Inferior parietal cortex (tissue), 1 donor: Measurements from ENCODE around the gene LRRC8A.
"Not testable (repeated sequence)": the region's sequence is repeated elsewhere in the genome, so short reads cannot be mapped to it uniquely, and the experiment has no call there.

Experiments
- DNase-seq: peaks from one replicate; pipeline ENCODE4 v3.0.0-alpha.2; 2016; ENCODE audit errors: extremely low spot score

LRRC8A gene

DNA sequence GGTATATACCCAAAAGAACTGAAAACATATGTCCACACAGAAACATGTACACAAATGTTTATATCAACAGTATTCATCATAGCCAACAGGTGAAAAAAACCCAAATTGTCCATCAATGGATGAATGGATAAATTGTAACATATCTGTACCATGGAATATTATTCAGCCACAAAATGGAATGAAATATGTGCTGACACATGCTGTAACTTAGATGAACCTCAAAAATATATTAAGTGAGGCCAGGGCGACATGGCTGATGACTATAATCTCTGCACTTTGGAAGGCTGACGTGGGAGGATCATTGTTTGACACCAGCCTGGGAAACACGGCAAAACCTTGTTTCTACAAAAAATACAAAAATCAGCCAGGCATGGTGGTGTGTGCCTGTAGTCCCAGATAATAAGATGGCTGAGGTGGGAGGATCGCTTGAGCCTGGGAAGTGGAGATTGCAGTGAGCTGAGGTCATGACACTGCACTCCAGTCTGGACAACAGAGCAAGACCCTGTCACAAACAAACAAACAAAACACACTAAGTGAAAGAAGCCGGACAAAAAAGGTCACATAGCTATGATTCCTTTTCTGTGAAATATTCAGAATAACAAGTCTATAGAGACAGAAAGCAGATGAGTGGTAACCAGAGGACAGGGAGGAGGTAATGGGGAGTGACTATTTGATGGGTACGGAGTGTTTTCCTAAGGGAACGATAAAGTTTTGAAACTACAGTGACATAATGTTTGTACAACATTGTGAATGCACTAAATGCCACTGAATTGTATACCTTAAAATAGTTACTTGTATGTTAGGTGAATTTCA is 11.6 kb upstream of the LRRC8A start:
- DNase-seq: no peak

DNA sequence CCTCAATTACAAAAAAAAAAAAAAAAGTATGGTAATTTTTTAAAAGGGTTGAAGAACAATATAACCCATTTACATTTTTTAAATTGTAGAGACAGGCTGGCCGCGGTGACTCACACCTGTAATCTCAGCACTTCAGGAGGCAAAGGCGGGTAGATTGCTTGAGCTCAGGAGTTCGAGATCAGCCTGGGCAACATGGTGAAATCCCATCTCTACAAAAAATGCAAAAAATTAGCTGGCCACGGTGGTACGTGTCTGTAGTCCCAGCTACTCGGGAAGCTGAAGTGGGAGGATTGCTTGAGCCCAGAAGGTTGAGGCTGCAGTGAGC is 11.0 kb upstream of the LRRC8A start:
- not testable (repeated sequence) for DNase-seq

DNA sequence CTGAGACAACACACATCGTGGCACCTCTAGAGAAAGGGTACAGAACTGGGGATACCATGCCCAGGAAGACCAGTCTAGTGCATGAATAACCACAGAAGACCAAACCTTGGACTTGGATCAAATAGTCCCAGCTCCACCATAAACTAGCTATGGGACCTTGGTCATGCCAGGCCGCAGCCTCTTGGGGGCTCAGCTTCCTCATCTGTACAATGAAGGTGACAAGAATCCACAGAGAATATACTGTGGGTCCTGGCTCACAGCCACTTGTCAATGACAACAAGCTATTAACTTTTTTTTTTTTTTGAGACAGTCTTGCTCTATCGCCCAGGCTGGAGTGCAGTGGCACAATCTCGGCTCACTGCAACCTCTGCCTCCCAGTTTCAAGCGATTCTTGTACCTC is 4.1 kb upstream of the LRRC8A start:
- no peak for DNase-seq

DNA sequence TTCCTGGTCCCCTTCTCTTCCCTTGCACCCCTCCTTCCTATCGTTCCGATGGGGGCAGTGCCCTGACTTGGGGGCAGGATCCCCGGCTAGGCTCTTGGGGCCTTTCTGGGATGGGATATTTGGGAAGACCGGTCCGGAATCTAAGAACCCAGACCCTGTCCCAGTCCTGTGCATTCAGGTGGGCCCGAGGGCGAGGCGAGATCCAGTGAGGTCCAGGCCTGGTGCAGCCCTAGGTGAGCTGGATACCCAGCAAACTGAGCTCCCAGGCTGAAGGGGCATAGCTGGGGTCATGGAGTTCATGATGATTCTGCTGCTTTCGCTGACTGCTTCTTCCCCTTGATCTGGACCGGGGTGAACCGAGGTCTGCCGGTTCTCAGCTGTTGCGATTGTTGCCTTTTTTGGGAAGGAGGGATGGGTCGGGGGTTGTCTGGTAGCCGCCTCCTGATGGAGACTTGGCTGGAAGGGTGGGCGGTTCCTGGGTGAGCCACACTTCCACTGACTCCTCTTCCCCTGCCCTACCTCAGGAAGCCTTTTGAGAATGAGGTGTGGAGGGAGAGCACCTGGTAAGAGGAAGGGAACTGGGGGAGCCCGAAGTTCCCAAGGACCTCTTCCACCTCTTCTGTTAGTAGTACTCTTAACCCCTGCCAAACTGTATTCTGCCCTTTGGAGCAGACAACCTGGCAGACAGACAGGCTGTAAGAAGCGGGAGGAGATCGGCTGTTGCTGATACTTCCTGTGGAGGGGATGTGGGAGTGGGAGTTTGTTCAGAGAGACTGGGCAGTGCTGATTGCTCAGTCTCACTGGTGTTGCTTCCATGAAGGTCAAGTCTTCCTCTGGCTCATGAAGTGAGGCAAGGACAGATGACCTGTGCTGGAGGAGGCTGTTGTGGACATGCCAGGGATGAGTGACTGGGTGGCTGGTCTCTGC is 1.0 kb downstream of the LRRC8A start:
- DNase-seq: no peak

DNA sequence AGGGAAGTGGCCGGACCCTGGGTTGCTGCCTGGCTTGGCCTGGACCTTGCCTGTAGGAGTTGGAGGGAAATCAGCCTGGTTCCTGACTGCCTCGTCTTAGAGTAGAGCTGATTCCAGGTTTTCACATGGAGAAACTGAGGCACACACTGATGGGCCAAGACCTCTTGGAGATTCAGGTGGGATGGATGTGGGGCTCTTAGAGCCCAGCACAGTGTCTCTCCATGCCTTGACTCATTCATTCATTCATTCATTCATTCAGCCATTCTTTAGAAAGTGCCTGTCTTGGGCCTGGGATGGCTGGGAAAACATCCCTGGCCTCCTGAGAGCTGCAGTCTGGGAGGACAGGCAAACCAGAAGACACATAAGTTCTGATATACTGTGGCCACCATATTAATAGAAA is 2.2 kb downstream of the LRRC8A start:
- DNase-seq: no peak

DNA sequence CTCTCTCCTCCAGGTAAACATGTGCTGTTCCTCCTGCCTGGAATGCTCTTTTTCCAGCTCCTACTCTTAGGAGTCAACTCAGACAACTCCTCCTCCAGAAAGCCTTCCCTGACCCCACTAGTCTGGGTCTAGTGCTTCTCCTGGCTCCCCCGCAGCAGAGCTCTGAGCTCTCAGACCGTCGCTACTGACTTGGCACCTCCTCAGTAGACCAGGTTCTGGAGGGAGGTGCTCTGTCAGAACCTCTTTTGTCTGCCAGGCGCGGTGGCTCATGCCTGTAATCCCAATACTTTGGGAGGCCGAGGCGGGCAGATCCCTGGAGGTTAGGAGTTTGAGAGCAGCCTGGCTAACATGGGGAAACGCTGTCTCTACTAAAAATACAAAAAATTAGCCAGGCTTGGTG is 3.4 kb downstream of the LRRC8A start:
- DNase-seq: no peak

DNA sequence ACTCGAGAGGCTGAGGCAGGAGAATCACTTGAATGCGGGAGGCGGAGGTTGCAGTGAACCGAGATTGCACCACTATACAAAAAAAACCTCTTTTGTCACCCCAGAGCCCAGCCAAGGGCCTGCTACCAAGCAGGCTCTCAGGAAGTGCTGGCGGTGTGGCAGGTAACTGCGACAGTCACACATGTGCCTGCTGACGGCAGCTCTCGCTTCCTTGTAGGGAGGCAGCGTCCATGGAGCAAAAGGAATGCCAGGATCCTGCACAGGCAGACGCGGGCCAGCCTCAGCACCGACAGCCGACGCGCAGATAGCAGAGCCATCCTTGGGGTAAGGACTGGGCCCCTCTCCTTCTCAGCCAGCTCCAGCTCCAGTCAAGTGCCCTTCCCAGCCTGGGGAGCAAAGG is 3.9 kb downstream of the LRRC8A start:
- DNase-seq: no peak

DNA sequence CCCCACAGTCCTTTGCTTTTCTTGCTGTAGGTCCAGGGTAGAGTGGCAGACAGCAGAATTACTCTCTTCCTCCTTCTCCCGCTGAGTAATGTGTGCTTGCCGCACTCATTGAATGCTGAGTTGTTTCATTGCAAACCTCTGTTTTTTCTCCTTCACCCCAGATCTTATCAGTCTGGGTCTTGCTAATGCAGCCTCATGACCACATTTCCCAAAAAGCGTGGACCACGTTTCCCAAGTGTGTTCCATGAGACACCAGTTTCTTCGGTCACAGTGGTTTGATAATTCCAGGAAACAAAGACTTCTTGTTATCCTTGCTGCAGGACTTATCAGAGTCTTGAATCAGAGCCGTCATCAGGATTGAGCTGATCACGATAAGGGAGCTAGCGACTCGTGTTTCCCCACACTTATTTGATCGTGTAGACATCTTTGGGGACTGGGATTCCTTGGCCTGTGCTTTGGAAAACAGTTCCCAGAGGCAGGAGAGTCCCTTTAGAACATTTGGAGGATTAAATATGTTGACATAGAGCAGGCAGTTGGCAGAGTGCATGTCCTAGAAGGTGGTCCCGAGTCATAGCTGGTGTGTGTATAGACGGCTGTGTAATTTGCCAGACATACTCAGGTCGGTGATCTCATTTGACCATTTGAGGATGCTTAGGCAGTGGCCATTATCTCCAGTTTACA is 4.4 kb downstream of the LRRC8A start:
- no peak for DNase-seq

DNA sequence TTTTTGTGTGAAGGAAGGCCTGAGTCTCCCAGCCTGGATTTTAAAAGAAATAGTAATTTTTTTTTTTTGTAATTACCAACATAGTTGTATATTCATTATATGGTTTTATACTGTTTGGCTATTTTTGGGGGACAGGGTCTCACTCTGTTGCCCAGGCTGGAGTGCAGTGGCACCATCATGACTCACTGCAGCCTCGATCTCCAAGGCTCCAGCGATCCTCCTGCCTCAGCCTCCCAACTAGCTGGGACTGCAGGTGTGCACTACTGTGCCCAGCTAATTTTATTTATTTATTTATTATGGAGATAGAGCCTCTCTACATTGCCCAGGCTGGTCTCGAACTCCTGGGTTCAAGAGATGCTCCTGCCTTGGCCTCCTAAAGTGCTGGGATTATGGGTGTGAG is 5.1 kb downstream of the LRRC8A start:
- no peak for DNase-seq

DNA sequence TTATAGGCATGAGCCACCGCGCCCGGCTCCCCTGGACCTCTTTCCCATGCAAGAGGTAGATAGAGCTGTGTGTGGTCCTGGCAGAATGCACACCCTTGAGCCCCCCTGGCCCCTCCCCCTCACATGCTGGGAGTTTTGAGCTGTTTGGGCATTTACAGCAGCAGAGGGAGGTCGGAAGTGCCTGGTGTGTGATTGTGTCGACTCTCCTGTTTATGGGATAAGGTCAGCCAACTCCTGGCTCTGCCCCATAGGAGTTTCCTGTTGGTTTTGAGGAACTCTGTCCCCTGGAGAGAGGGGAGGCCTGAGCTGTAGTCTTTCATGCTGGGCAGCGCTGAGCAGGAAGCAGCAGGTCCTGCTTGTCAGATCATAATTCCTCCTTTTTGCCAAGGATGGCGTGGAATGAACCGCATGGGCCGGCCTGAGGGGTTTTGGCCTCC is 6.0 kb downstream of the LRRC8A start:
- DNase-seq: no peak

DNA sequence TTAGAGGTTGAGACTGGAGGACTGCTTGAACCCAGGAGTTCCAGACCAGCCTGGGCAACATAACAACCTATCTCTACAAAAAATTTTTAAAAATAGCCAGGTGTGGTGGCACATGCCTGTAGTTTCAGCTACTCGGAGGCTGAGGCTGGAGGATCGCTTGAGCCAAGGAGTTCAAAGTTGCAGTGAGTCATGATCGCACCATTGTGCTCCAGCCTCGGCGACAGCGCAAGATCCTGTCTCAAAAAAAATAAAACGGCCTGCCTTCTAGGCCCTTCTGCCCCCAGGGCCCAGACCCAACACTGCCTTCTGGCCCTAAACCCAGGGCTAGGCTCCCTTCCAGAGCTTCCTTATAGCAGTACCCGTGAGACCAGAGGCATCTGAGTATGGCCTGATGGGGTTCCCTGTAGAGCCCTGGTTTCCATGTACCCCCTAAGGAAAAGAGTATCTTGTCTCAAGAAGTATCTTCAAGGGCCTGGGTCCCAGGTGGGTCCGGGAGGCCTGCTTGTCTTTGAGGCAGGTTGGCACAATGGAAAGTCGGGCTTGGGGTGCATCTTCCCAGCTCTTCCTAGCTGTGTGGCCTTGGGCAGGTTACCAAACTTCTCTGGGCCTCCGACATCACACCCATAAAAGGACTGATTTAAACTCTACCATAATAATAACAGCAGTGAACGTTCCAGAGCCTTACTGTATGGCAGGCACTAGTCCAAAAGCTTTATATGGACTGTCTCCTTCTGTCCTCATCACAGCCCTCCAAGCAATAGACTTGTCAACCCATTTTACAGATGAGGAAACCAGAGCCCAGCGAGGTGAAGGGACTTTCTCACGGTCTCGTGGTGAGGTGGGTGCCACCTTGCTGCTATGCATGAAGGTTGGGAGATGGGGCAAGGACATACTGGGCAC is 9.6 kb downstream of the LRRC8A start:
- DNase-seq: no peak

DNA sequence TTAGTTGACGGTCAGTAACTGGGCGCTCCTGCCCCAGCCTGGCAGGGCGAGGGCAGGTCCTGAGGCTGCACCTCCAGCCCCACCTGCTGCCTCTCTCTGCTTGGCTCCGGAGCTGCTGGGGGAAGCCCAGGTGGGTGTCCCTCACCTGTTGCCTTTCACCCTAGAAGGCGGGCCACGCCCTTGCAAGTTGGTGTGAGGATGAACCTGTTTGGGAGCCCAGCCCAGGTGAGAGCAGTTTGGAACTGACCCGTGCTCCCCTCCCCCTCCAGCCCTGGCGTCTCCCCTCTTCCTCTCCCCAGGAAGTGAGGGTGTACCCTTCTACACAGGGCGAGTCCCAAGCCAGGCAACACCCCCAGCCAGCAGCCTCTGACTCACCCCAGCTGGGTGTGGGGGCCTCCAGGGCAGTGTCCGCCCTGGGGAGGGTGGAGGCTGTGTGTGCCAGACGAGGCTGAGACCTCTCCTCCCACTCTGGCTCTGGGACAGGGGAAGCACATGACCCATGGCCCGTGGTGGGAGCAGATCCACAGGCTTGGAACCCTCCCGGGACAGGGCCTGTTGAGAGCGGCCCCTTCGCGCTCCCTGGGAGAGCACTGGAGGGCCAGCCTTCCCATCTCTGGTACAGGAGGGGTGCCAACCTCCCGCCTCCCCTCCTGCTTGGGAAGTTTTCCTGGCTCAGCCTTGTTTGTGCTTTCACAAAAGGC is 10.4 kb downstream of the LRRC8A start:
- DNase-seq: peak; percentile 87

DNA sequence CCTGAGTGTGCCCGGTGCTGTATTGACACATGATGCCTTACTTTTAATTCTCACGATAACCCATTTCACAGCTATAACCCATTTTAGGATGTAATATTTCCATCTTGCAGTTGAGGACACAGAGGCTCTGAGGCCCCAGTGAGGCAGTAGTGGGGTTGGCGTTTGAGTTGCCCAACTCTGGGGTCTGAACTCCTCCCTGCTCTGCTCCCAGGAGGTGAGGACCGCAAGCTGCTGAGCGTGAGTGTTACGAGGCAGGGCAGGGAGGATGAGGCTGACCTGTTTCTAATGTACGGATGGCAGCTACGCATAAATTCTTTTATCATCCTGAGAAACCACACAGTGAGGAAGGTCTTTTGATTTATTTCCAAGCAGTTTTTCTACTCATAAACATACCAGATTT is 11.4 kb downstream of the LRRC8A start:
- DNase-seq: no peak

DNA sequence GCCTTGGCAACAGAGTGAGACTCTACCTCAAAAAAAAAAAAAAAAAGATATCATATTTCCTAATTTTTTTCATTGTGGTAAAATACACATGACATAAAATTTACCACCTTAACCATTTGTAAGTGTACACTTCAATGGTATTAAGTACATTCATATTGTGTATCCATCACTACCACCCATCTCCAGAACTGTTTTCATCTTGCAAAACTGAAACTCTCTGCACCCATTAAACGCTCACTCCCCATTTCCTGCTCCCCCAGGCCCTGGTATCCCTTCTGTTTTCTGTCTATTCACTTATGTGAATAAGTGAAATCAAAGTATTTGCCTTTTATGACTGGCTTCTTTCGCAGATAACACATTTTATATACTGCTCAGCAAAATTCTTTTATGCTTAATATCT is 12.8 kb downstream of the LRRC8A start:
- DNase-seq: no peak

DNA sequence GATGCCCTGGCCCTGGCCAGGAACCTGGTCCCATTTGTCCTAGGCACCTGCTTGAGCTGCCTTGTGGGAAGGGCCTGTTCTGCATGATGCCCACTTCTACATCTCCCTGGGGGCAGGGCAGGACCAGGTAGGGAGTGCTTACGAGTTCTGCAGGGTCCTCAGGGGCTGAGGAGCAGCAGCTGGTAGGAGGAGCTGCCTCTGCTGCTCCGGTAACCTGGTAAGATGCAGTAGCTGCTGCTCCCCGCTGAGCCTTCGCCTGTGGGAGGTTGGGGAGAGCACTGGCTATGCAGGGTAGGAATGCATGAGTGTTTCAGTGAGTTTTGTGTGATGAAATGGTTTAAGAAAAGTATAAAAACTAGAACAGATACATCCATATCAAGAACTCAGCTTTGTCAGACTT is 13.6 kb downstream of the LRRC8A start:
- no peak for DNase-seq

DNA sequence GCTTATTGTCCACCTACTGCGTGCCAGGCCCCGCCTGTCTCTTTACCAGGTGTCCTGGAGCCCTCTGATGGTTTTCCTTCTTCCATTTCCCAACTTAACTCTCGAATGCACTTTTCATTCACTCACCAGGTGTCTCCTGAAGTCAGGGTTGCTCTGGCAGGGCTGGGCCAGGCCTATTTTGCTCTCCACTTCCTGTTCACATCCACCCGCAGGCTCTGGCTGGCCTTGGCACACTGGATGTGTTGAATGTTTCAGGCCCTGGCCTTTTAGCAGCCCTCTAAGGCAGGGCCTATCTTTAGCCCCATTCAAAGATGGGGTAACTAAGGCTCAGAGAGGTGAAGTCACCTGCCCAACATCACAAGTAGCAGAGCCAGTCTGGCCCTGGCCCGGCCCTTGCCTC is 16.4 kb downstream of the LRRC8A start:
- no peak for DNase-seq

DNA sequence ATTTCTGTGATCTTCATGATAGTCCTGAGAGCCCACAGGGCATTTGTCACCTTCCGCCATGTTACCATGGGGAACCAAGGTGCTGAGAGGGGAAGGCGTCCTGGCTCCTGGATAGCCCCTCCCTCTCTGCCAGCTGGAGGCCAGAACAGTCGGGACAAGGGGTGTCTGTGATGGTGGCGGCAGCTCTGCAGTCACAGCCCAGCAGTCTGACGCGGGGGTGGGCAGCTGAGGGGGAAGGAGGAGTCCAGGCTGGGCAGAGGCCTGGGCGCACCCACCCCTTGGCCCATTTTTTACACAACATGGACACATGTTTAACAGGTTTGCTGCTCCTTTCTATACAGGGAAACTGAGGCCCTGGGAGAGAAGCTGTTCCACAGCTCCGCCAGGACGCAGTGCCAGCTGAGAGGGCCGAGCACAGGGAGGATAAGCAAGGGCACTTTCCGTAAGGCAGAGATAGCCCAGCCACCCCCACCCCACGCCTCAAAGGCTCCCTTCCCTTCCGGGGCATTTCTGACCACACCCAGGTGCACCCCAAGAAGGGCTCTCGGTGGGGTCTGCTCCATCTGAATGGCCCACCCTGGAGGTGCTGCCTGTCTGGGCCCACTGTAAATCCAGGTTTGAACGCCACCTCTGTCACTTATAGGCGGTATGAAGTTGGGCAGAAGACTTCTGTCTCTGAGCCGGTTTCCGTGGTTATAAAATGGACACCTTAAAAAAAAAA is 17.1 kb downstream of the LRRC8A start:
- DNase-seq: no peak

DNA sequence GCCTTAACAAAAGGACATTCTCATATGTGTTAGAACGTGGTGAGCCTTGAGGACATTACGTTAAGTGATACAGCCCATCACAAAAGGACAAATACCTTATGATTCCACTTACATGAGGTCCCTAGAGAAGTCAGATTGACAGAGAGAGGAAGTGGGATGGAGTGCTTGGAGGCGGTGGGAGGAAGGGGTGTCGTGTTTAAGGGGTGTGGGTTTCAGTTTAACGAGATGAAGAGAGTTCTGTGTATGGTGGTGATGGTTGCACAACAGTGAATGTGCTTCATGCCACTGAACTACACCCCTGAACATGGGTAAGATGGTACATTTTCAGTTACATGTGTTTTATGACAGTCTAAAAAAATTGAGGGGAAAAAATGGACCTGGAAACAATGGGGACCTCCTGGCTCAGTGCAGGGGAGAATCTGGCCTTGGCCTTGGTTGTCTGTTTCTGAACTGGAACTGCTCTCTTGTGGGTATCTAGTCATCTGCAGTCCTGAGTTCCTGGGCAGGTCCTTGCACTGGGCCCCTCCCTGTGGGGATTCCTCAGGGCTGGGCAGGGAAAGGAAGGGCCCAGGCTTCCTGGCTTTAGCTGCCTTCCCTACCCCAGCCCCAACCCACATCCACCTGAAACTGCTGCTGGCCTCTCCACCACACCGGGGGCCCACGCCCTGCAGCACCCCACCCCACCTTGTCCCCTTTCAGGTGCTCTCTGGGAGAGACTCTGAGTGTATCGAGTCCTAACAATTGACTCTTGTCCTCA is 17.8 kb downstream of the LRRC8A start:
- no peak for DNase-seq

DNA sequence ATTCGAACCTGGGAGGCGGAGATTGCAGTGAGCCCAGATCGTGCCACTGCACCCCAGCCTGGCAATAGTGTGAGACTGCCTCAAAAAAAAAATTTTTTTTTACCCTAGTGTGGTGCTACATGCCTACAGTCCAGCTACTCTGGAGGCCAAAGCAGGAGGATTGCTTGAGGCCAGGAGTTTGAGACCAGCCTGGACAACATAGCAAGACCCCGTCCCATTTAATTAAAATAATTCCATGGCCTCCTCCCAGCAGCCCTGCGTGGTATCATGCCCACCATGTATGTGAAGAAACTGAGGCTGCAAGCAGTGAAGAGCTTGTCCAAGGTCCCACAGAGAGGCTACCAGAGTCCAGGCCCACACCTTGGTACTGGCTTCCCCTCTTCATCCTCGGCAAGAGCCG is 19.4 kb downstream of the LRRC8A start:
- no peak for DNase-seq
